Measurements from ENCODE around the gene TBC1D22A.

DNA sequence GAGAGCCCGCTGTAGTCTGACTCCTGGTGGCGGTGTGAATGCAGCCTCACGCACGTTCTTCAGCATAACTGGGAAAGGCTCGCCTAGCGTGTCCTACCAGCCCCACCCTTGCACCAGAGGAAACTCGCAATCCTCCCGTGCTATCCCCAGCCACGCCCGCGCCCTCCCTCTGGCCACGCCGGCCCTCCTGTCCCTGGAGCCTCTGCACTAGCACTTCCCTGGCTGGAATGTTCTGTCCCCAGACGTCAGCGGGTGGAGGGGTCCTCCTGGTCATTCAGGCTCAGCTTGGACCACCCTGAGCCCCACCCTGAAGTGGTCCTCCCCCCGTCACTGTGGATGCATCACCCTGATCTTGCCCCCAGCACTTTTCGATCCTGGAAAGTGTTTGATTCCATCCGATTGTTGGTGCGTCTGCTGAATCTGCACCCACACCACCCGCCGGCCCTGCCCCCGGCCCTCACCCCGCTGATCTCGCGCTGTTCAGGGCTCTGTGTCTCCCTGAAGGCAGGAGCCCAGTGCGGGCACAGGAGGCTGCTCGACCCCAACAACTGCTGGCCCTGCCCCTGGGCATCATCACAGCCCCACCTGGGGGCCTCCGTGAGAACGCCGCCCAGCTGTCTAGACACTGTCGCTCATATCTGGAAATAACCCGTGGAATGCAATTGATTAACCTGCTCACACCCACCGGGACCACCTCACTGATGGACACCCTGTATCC lies 437.0 kb downstream of the TBC1D22A start:
- TF ChIP-seq, protein P1, sequence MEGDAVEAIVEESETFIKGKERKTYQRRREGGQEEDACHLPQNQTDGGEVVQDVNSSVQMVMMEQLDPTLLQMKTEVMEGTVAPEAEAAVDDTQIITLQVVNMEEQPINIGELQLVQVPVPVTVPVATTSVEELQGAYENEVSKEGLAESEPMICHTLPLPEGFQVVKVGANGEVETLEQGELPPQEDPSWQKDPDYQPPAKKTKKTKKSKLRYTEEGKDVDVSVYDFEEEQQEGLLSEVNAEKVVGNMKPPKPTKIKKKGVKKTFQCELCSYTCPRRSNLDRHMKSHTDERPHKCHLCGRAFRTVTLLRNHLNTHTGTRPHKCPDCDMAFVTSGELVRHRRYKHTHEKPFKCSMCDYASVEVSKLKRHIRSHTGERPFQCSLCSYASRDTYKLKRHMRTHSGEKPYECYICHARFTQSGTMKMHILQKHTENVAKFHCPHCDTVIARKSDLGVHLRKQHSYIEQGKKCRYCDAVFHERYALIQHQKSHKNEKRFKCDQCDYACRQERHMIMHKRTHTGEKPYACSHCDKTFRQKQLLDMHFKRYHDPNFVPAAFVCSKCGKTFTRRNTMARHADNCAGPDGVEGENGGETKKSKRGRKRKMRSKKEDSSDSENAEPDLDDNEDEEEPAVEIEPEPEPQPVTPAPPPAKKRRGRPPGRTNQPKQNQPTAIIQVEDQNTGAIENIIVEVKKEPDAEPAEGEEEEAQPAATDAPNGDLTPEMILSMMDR (IDR thresholded peaks at IDR 0.05; ENCODE audit: low read length), result no peak
- TF ChIP-seq EZH2 (IDR thresholded peaks at IDR 0.05; ENCODE audit: borderline replicate concordance, low read length), result no peak
